CD4-positive, alpha-beta T cell treated with Interleukin-1 beta for 1 hour (primary cell): ENCODE measurements around the gene SH3TC2.

ENCODE experiments used
- DNase-seq, 2 donors: peaks; one replicate each; pipeline ENCODE4 v3.0.0-alpha.2; 2020 to 2022

SH3TC2 gene

DNA sequence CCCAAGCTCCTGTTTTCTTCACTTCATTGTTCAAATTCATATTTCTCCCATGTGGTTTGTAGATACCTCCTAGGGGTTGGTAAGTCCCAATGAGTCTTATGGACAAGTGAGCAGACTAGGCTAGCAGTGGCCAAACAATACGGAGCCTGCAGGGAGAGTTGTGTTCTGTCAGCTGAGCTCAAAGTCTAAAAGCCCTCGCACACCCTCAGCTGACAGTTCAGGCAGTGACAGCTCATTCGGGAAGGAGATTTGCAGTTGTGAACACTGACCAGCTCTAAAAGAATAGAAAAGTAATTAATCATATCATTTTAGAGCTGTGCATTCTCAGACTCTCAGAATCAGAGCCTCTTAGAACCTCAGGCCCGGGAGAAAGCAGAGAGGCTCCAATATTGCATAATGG is 95.1 kb downstream of the SH3TC2 start:
- no peak for DNase-seq

- DNase-seq = no peak
Observed at GRCh38 chr5:148966938-148967337, 95.9 kb downstream of the SH3TC2 start.

DNA sequence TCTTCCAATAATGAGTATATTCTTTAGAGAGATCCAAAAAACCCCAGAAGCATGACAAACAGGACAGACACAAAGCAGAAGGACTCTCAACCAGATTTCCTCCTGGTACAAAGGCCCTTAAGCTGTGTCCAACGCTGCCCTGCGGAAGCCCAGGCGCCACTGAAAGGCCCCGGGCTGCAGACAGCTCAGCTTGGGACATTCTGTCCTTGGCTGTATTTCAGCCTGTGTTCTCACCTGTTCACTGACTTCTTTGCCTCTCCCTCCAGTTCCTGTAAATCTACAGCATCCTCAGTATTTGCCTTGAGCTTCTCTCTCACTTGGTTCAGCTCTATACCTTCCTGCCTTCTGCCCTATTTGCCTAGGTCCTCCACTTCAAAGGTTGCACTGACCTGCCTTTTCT is 96.5 kb downstream of the SH3TC2 start:
- no peak for DNase-seq

DNA sequence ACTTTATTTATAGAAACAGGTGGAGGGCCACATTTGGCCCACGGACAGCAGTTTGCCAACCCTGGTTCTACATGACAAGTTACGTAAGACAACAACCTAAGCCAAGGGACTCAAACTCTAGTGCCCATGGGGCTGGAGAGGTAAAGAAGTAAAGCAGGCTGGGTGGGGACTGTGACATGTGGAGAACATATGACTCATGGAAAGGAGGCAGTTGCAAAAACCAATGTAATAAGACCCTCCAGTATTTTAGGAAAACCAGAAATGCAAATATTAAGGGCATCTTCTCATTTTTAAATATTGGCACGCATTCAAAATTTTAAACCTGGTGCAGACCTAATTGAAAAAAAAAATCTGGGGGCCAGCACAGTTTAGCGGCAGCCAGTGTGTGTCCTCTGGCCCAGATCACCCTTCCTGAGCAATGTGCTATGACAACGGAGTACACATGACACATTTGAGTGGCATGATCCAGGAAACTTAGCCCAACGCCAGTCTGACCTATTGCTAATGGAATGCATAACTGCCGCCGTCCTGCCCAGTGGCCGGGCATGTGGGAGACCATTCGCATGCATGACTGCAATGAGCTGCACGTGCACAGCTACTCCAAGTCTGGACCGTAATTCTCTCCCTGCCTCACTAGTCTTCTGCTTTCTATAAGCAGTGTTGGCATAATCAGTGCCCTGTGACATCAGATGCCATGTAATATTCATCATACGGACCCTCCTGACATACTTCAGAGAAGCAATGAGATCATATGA is 97.2 kb downstream of the SH3TC2 start:
- no peak for DNase-seq

GRCh38 chr5:148963664-148964063 is 99.2 kb downstream of the SH3TC2 start:
- DNase-seq = peak in 1 of 2 donors; percentile 4

DNA sequence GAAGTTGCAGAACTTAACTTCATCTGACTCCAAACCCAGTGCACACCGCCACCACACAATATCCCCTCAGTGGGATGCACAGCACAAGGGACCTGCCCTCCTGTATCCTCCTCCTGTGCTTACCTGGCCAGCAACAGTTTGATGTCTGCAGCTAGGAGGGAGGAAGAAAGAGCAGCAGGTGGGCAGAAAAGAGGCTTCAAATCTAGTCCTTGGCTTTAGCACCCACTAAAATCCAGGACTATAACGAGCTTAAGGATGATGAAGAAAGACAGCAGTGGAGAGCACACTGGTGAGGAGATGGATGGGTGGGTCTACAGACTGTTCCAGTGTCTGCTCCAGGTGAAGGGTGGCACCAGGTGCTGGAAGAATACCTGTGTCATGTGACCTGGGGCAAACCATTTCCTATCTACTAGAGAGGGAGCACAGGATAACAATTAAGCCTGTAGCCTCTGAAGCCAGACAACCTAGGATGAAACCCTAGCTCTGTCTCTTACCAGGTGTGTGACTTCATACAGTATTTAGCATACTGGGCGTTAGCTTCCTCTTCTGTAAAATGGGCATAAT is 100.0 kb downstream of the SH3TC2 start:
- DNase-seq = no peak

DNA sequence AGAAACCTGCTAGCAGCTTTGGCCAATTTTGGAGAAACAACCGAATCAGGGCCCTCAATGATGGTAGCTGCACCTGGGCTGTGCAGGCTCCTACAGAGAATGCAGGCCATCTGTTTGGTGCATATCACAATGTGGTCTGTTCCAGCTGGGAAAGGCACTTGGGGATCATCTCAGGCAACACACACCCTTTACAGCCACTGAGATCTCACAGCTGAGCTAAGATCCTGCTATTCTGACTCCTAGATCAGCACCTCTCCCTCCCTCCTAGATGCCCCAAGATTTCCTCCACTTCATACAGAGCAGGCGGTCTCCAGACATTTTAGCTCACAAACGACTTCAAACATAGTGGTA is 100.7 kb downstream of the SH3TC2 start:
- no peak for DNase-seq

- DNase-seq = no peak
Observed at GRCh38 chr5:148961261-148962199, 101.3 kb downstream of the SH3TC2 start.

DNA sequence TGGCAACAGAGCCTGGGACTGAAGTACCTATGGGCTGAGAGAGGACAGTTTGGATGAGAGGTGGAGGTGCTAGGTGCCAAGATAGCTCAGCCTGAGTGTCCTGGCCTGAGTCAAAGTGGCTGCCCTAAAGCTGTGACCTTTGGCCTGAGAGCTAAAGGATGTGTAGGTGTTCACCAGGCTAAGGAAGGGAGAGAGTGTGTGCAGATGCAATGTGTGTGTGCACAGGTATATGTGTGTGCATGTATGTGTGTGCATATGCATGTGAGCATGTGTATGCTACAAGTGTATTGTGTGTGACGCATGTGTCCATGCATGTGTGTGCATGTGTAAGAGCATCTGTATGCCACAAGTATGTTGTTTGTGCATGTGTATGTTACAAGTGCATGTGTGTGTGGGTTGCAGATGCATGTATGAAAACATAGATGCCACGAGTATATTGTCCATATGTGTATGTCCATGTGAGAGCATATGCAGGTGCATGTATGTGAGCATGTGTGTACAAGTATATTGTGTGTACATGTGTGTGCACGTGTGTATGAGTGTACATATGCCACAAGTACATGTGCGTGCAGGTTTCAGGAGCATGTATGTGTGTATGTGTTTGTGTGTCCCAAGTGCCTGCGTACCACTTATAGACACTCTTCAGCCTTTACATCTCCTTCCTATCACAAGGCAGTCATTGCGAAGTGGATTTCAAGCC is 102.6 kb downstream of the SH3TC2 start:
- no peak for DNase-seq

DNA sequence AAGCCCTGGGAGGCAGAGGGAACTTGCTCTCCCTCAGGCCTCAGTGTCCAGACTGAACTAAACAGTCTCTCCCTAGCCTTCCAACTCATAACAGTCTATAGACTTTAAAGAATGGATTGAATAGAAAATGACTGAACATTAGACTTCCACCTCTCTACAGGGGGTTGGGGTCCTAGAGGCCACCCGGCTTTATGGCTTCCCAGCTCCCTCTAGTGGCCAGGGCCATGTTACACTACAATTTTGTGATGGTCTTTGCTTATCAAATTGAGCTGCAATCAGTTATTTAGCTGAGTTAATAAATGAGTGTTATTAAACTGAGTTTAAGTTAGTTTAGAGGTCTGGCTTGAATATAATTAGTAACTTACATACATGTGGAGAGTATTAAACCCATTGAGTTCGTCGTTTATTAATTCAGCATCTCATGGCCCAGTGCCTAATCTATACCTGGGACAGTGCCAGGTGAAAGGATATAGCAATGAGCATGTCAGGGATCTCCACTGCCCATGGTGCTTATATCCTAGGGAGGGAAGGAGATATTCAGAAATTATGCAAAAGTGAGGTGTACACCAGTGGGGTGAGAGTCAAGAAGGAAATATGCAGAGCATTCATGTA is 105.2 kb downstream of the SH3TC2 start:
- DNase-seq = peak; percentile 49 to 61

DNA sequence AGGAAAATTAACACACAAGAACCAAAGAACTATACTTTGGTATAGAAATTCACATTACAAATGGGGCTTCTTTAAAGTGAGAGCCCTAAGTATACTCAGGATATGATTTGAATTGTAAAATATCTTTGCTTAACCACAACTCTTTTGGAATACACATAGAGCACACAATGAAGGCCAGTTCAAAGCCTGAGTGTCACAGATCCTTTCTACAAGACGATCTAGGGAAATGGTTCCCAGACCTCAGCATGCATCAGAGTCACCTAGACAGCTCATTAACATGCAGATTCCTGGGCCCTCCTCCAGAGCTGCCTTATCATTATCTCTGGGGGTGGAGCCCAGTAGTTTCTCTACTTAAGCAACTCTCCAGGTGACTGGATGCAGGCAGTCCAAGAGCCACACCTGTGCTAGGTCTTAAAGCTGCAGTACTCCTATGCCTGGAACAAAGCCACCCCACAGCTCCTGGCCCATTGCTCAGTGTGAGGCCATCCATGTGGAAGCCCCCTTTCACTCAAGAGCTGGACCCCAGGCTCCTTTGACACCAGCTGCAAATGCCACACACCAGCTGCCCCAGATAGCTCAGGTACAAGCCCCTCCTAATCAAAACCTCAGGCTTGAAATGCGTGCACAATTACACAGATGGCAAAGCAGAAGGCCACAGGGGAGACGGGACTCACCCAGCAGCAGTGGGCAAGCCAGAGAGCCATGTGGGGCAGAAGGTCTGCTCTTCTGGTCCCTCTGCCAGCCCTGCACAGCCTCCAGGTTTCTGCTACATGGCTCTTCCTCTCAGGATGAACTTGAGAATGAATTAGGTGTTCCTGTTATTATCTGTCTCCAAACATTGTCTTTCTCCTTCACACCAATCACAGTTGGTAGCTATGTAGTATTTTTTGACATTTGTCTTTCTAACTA is 106.1 kb downstream of the SH3TC2 start:
- no peak for DNase-seq
